IMR-90 (cell line): ENCODE results near the gene TMEM14A. TPM values are rescaled to one million over a fixed set of nuclear protein-coding genes. Genes with fewer than 3 reads are reported as not detected.

Experiments
- ATAC-seq: fragments of 200-7000 bp; cut with Tn5 transposase; 2 replicates; pipeline ENCODE4 v1.9.1; 2020; ENCODE audit warnings: low read depth, mild to moderate bottlenecking, moderate library complexity
- BruUV-seq: library from RNA; stranded (reverse); fragments of 400-500 nt; replicated peaks from 2 replicates; lab custom pipeline; 2021; lab: Mats Ljungman, UMichigan
- CTCF ChIA-PET: fragments of 300-600 bp; formaldehyde crosslinking; extraction: SDS; loops from one replicate; lab custom pipeline; 2021; ENCODE audit warnings: antibody characterized with exemption; lab: Yijun Ruan, JAX
- POLR2A ChIA-PET: fragments of 300-600 bp; sonication (Branson Sonifier 250); formaldehyde crosslinking; loops from one replicate; lab custom pipeline; 2022; ENCODE audit warnings: antibody characterized with exemption; ENCODE audit not compliant: unreplicated experiment; lab: Charles Lee
- DNase-seq: peaks from one replicate; pipeline ENCODE4 v3.0.0; 2013
- H2AFZ ChIP-seq: replicated peaks from 2 replicates; pipeline ENCODE3; 2013; ENCODE audit warnings: low read length, mild to moderate bottlenecking; ENCODE audit not compliant: poor library complexity
- H2AK5ac ChIP-seq: 2 replicates; pipeline ENCODE4 v1.6.1; 2013; ENCODE audit warnings: low read depth, low read length, inconsistent platforms
- H2AK9ac ChIP-seq: replicated peaks from 2 replicates; pipeline ENCODE3; 2013; ENCODE audit warnings: mild to moderate bottlenecking, low read depth, low read length, moderate library complexity; ENCODE audit not compliant: poor library complexity
- H2BK120ac ChIP-seq: 2 replicates; pipeline ENCODE4 v1.6.1; 2013; ENCODE audit warnings: low read depth, low read length, inconsistent platforms
- H2BK15ac ChIP-seq: 3 replicates; pipeline ENCODE4 v1.6.1; 2013; ENCODE audit warnings: low read depth, low read length, inconsistent platforms
- H2BK20ac ChIP-seq: 2 replicates; pipeline ENCODE4 v1.6.1; 2013; ENCODE audit warnings: low read depth, mild to moderate bottlenecking, inconsistent platforms, low read length, moderate library complexity
- H2BK5ac ChIP-seq: 2 replicates; pipeline ENCODE4 v1.6.1; 2013; ENCODE audit warnings: mild to moderate bottlenecking, low read depth, low read length, inconsistent platforms; ENCODE audit not compliant: poor library complexity, severe bottlenecking
- H3K14ac ChIP-seq: replicated peaks from 2 replicates; pipeline ENCODE4 v1.6.1; 2013; ENCODE audit warnings: low read depth, low read length, inconsistent platforms
- H3K18ac ChIP-seq: 2 replicates; pipeline ENCODE4 v1.6.1; 2013; ENCODE audit warnings: low read depth, low read length, control low read depth
- H3K23ac ChIP-seq: 2 replicates; pipeline ENCODE4 v1.6.1; 2013; ENCODE audit warnings: low read depth, low read length, inconsistent platforms
- H3K27ac ChIP-seq: 2 replicates; pipeline ENCODE4 v1.5.1; 2013; ENCODE audit warnings: mild to moderate bottlenecking, control low read depth, low read length; ENCODE audit not compliant: insufficient read depth
- H3K27me3 ChIP-seq: 2 replicates; pipeline ENCODE4 v1.6.1; 2013; ENCODE audit warnings: low read length; ENCODE audit not compliant: control insufficient read depth, insufficient read depth
- H3K36me3 ChIP-seq: 2 replicates; pipeline ENCODE4 v1.6.1; 2013; ENCODE audit warnings: low read length, mixed read lengths; ENCODE audit not compliant: control insufficient read depth, insufficient read depth
- H3K4ac ChIP-seq: 2 replicates; pipeline ENCODE4 v1.6.1; 2013; ENCODE audit warnings: low read depth, low read length, inconsistent platforms
- H3K4me1 ChIP-seq: 2 replicates; pipeline ENCODE4 v1.6.1; 2013; ENCODE audit warnings: low read length, mixed read lengths; ENCODE audit not compliant: control insufficient read depth, insufficient read depth
- H3K4me2 ChIP-seq: 2 replicates; pipeline ENCODE4 v1.6.1; 2013; ENCODE audit warnings: low read depth, mild to moderate bottlenecking, control low read depth, low read length, moderate library complexity
- H3K4me3 ChIP-seq: 2 replicates; pipeline ENCODE4 v1.5.1; 2013; ENCODE audit warnings: low read depth, mild to moderate bottlenecking, control low read depth, low read length, moderate library complexity; ENCODE audit not compliant: insufficient read depth
- H3K56ac ChIP-seq: 2 replicates; pipeline ENCODE4 v1.6.1; 2013; ENCODE audit warnings: low read length, inconsistent platforms; ENCODE audit not compliant: insufficient read depth; ENCODE audit errors: extremely low read depth
- H3K79me1 ChIP-seq, 2 experiments: 2 replicates each; pipeline ENCODE4 v1.6.1; 2013; ENCODE audit warnings: low read length in 2 of 2, inconsistent platforms in 1 of 2, low read depth in 1 of 2
- H3K9ac ChIP-seq: 2 replicates; pipeline ENCODE4 v1.6.1; 2013; ENCODE audit warnings: low read depth, low read length, control low read depth
- H3K9me1 ChIP-seq: 2 replicates; pipeline ENCODE4 v1.6.1; 2013; ENCODE audit warnings: low read length, inconsistent platforms; ENCODE audit not compliant: insufficient read depth
- H3K9me3 ChIP-seq: 2 replicates; pipeline ENCODE4 v1.6.1; 2013; ENCODE audit warnings: low read length; ENCODE audit not compliant: control insufficient read depth, insufficient read depth
- H4K20me1 ChIP-seq: 2 replicates; pipeline ENCODE4 v1.6.1; 2013; ENCODE audit warnings: low read length, inconsistent platforms; ENCODE audit not compliant: insufficient read depth
- H4K5ac ChIP-seq: 2 replicates; pipeline ENCODE4 v1.6.1; 2013; ENCODE audit warnings: mild to moderate bottlenecking, low read depth, low read length, control low read depth
- H4K8ac ChIP-seq, 2 experiments: 2 replicates each; pipeline ENCODE4 v1.6.1; 2013; ENCODE audit warnings: low read depth in 2 of 2, low read length in 2 of 2, control low read depth in 1 of 2, inconsistent platforms in 1 of 2
- H4K91ac ChIP-seq: 2 replicates; pipeline ENCODE4 v1.6.1; 2013; ENCODE audit warnings: low read depth, low read length, inconsistent platforms; ENCODE audit not compliant: insufficient read depth
- CEBPB ChIP-seq: IDR thresholded peaks from 2 replicates; pipeline ENCODE4 v1.6.1; 2012; ENCODE audit warnings: low read depth, low read length, improper control_type of control experiment
- FOS ChIP-seq: fragments of 150-350 bp; IDR thresholded peaks from 2 replicates; pipeline ENCODE4 v1.6.1; 2016; ENCODE audit warnings: low read depth, low read length
- MAZ ChIP-seq: IDR thresholded peaks from 2 replicates; pipeline ENCODE4 v1.6.1; 2012; ENCODE audit warnings: low read depth, mild to moderate bottlenecking, low read length, improper control_type of control experiment, moderate library complexity, borderline replicate concordance
- POLR2A ChIP-seq: IDR thresholded peaks from 2 replicates; pipeline ENCODE4 v1.6.1; 2012; ENCODE audit warnings: mild to moderate bottlenecking, low read depth, low read length
- SMC3 ChIP-seq: fragments of 150-350 bp; IDR thresholded peaks from 2 replicates; pipeline ENCODE4 v1.6.1; 2016; ENCODE audit warnings: low read depth, mild to moderate bottlenecking, antibody characterized with exemption, low read length, moderate library complexity
- WGBS, 2 experiments: methylation state at CpG; one replicate each; pipeline versions ENCODE4 v1.1.5 to v1.1.7; 2013; ENCODE audit warnings: missing lambda C conversion rate in 2 of 2; ENCODE audit not compliant: insufficient read length in 1 of 2; ENCODE audit errors: extremely low coverage in 2 of 2; 5-methylcytosine and 5-hydroxymethylcytosine counted together
- dilution Hi-C: fragments of 300-500 bp; cut with HindIII; formaldehyde crosslinking; loops from one replicate; pipeline ENCODE4 v1.14.3; 2018; ENCODE audit warnings: low sequenced_read_pairs; ENCODE audit not compliant: unreplicated experiment
- in situ Hi-C: fragments of 300-500 bp; cut with MboI; formaldehyde crosslinking; loops from 3 replicates; pipeline ENCODE4 v1.14.3; 2019; ENCODE audit warnings: low sequenced_read_pairs, inconsistent platforms, mixed read lengths
- intact Hi-C: fragments of 100-400 bp; cut with micrococcal nuclease; formaldehyde crosslinking; loops from 2 replicates; pipeline ENCODE4 v1.10.0; 2022
- polyA plus RNA-seq, 3 experiments: library from polyadenylated mRNA; depleted of rRNA; stranded (reverse); fragments of >200 nt; gene quantifications; 2 replicates each; pipeline ENCODE4 v1.2.3, GENCODE V29; 2012; ENCODE audit warnings: low replicate concordance in 1 of 3
- total RNA-seq: library from RNA; depleted of rRNA; stranded (reverse); fragments of >200 nt; gene quantifications from 2 replicates; pipeline ENCODE4 v1.2.3, GENCODE V29; 2012
- TF ChIP-seq, protein P1 (sequence below): fragments of 150-350 bp; IDR thresholded peaks from 2 replicates; pipeline ENCODE4 v1.6.1; 2017; ENCODE audit warnings: mild to moderate bottlenecking, antibody characterized with exemption, low read length, low read depth
- TF ChIP-seq, protein P2 (sequence below): conservative IDR thresholded peaks from 2 replicates; pipeline ENCODE4 v1.5.1; 2012; ENCODE audit warnings: mild to moderate bottlenecking, low read depth, low read length, improper control_type of control experiment

TMEM14A gene
- total and polyA plus RNA-seq, 2 of the 4 experiments (the other 2 are of a cell fraction), result 18.5 to 25.1 TPM

DNA sequence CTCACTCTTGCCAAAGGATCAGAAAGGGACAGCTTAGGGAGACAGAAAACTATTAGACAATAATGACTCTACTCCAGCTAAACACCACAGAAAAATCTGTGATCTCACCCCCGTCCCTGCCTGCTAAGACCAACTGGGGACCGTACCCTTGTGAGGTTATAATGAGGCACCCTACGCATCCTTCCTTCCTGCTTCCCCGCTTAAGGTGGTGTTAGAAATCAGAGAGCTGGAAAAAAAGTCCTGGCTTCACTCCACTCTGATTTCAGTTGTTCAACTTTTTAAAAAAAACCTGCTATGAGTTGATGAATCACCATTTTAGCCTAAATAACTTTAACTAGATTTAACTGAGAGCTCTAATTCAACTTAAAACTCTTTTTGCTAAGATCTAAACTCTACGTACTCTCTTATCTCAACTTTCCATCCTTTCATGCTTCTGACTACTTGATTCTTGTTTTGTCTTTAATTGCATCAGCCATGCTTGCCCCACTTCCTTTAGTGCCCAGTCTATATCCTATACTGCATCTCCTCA, 35.8 kb upstream of the TMEM14A start:
- Histone ChIP-seq H4K20me1 (no peaks in the 10 kb centered on the region), H4K5ac (peak overlapping the region; percentile 58), H3K14ac (peak overlapping the region; percentile 96), H2BK120ac (peak overlapping the region; percentile 95), H3K4me1 (peaks cover 4% of the 10 kb centered on the region), H2BK20ac (peak overlapping the region; percentile 96), H3K56ac (peak overlapping the region; percentile 46; the same call in 1 of the 2 replicates), H3K27ac (peak overlapping the region; percentile 69; the same call in 1 of the 2 replicates), H3K4me2 (peak overlapping the region; percentile 61), H3K4ac (peak overlapping the region; percentile 90), H2AFZ (peak overlapping the region; percentile 88), H3K36me3 (no peaks in the 10 kb centered on the region), H3K27me3 (no peaks in the 10 kb centered on the region), H3K23ac (peak overlapping the region; percentile 44; the same call in 1 of the 2 replicates), H3K18ac (peak overlapping the region; percentile 91), H3K9ac (peak overlapping the region; percentile 36; the same call in 1 of the 2 replicates), H2AK9ac (peak overlapping the region; percentile 77), H4K8ac (peak overlapping the region; percentile 70 to 90), H3K79me1 (no peaks in the 10 kb centered on the region), H2AK5ac (peak overlapping the region; percentile 85), H2BK5ac (peak overlapping the region; percentile 75), H2BK15ac (peak overlapping the region; percentile 93; the same call in 2 of the 3 replicates), H3K9me3 (no peaks in the 10 kb centered on the region), H4K91ac (peak overlapping the region; percentile 83), H3K4me3 (no peak overlapping the region), H3K9me1 (peaks cover 5% of the 10 kb centered on the region)
- TF ChIP-seq CEBPB, result peak; percentile 25; the same call in 1 of the 2 replicates
- no peak for TF ChIP-seq SMC3
- no peak for TF ChIP-seq FOS
- TF ChIP-seq MAZ, result no peak
- TF ChIP-seq, protein P1, sequence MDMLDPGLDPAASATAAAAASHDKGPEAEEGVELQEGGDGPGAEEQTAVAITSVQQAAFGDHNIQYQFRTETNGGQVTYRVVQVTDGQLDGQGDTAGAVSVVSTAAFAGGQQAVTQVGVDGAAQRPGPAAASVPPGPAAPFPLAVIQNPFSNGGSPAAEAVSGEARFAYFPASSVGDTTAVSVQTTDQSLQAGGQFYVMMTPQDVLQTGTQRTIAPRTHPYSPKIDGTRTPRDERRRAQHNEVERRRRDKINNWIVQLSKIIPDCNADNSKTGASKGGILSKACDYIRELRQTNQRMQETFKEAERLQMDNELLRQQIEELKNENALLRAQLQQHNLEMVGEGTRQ, result no peak
- TF ChIP-seq POLR2A, result no peak
- TF ChIP-seq, protein P2, sequence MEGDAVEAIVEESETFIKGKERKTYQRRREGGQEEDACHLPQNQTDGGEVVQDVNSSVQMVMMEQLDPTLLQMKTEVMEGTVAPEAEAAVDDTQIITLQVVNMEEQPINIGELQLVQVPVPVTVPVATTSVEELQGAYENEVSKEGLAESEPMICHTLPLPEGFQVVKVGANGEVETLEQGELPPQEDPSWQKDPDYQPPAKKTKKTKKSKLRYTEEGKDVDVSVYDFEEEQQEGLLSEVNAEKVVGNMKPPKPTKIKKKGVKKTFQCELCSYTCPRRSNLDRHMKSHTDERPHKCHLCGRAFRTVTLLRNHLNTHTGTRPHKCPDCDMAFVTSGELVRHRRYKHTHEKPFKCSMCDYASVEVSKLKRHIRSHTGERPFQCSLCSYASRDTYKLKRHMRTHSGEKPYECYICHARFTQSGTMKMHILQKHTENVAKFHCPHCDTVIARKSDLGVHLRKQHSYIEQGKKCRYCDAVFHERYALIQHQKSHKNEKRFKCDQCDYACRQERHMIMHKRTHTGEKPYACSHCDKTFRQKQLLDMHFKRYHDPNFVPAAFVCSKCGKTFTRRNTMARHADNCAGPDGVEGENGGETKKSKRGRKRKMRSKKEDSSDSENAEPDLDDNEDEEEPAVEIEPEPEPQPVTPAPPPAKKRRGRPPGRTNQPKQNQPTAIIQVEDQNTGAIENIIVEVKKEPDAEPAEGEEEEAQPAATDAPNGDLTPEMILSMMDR, result no peak
- ChIA-PET POLR2A (interaction anchor here (1.1 kb wide), 1 partner anchor 39 kb away, joined by 3 read pairs; no protein-coding TSS in a partner anchor), CTCF (interaction anchor here (0.9 to 2.4 kb wide), 2 partner anchors 17 to 216 kb away, joined by 4 to 10 read pairs; no protein-coding TSS in a partner anchor)
- ATAC-seq (peak; percentile 63), DNase-seq (peak; percentile 46)
- BruUV-seq, result no TSS peak
- intact Hi-C loops (no loop called here), dilution Hi-C loops (no loop called here), in situ Hi-C loops (no loop called here)
- no CpG with 5 or more reads among the region's 5 CpGs for WGBS, 2 experiments
